Hepatocyte (in vitro differentiated cells): Measurements from ENCODE around the gene SEMA5A. TPM values are rescaled to one million over a fixed set of nuclear protein-coding genes. Genes with fewer than 3 reads are reported as not detected.

ENCODE experiments used
- DNase-seq: peaks from one replicate; pipeline ENCODE4 v3.0.0-alpha.2; 2016; ENCODE audit warnings: low spot score
- H2AFZ ChIP-seq: fragments of 200-600 bp; sonication (generic); 2 replicates; pipeline ENCODE4 v1.6.0; 2016; ENCODE audit warnings: antibody characterized with exemption, mild to moderate bottlenecking
- H3K27ac ChIP-seq: fragments of 200-600 bp; sonication (generic); 2 replicates; pipeline ENCODE4 v1.5.1; 2016; ENCODE audit warnings: mild to moderate bottlenecking
- H3K27me3 ChIP-seq: fragments of 200-600 bp; sonication (generic); 2 replicates; pipeline ENCODE4 v1.6.1; 2016
- H3K36me3 ChIP-seq: fragments of 200-600 bp; sonication (generic); replicated peaks from 2 replicates; pipeline ENCODE4 v1.5.1; 2016; ENCODE audit warnings: low read depth; ENCODE audit not compliant: insufficient read depth
- H3K4me1 ChIP-seq: fragments of 200-600 bp; sonication (generic); 2 replicates; pipeline ENCODE4 v1.5.1; 2016; ENCODE audit warnings: mild to moderate bottlenecking, moderate library complexity; ENCODE audit not compliant: insufficient read depth
- H3K4me2 ChIP-seq: fragments of 200-600 bp; sonication (generic); 2 replicates; pipeline ENCODE4 v1.6.0; 2016
- H3K4me3 ChIP-seq: fragments of 200-600 bp; sonication (generic); 2 replicates; pipeline ENCODE4 v1.5.1; 2016; ENCODE audit warnings: mild to moderate bottlenecking
- H3K79me2 ChIP-seq: fragments of 200-600 bp; sonication (generic); 2 replicates; pipeline ENCODE4 v1.6.0; 2017; ENCODE audit warnings: mild to moderate bottlenecking
- H3K9me2 ChIP-seq: fragments of 200-600 bp; sonication (generic); replicated peaks from 2 replicates; pipeline ENCODE4 v1.6.0; 2017; ENCODE audit warnings: mild to moderate bottlenecking; ENCODE audit not compliant: insufficient read depth
- H3K9me3 ChIP-seq: fragments of 200-600 bp; sonication (generic); 2 replicates; pipeline ENCODE4 v1.5.1; 2016; ENCODE audit warnings: low read depth, mild to moderate bottlenecking
- H4K20me1 ChIP-seq: fragments of 200-600 bp; sonication (generic); 2 replicates; pipeline ENCODE4 v1.6.0; 2016; ENCODE audit warnings: mild to moderate bottlenecking; ENCODE audit not compliant: insufficient read depth, poor library complexity, severe bottlenecking
- CTCF ChIP-seq: fragments of 200-600 bp; sonication (generic); IDR thresholded peaks from 2 replicates; pipeline ENCODE4 v1.5.1; 2016; ENCODE audit warnings: antibody characterized with exemption, mild to moderate bottlenecking; ENCODE audit not compliant: poor library complexity
- EZH2 ChIP-seq: fragments of 200-600 bp; sonication (generic); IDR thresholded peaks from 2 replicates; pipeline ENCODE4 v1.6.1; 2016; ENCODE audit warnings: antibody characterized with exemption, mild to moderate bottlenecking, borderline replicate concordance
- EZH2phosphoT487 ChIP-seq: fragments of 200-600 bp; sonication (generic); IDR thresholded peaks from one replicate; pipeline ENCODE4 v1.6.1; 2018; ENCODE audit warnings: antibody characterized with exemption, mild to moderate bottlenecking, low read depth, moderate library complexity; ENCODE audit not compliant: unreplicated experiment, severe bottlenecking
- WGBS: methylation state at CpG from one replicate; pipeline ENCODE4 v1.1.6; 2016; ENCODE audit warnings: low lambda C conversion rate; ENCODE audit errors: missing lambda C conversion rate; 5-methylcytosine and 5-hydroxymethylcytosine counted together
- polyA plus RNA-seq: library from polyadenylated mRNA; unstranded; fragments of >200 nt; fragmentation: Nextera tagmentation; extraction: Ambion mirVana; gene quantifications from 2 replicates; pipeline ENCODE4 v1.2.1, GENCODE V29; 2016
- total RNA-seq: library from RNA; depleted of rRNA; stranded (reverse); fragments of >200 nt; gene quantifications from 2 replicates; pipeline ENCODE4 v1.2.3, GENCODE V29; 2014

Gene SEMA5A
- total and polyA plus RNA-seq, 2 experiments from 2014 or later = 10.7 to 21.7 TPM

GRCh38 chr5:9373571-9373970 is 172.3 kb downstream of the SEMA5A start:
- Histone ChIP-seq H3K4me1 (peaks cover 6% of the 10 kb centered on the region), H3K27me3 (no peaks in the 10 kb centered on the region), H3K9me3 (no peaks in the 10 kb centered on the region), H4K20me1 (no peaks in the 10 kb centered on the region), H3K27ac (no peak overlapping the region), H3K4me3 (no peak overlapping the region), H2AFZ (no peak overlapping the region), H3K4me2 (no peak overlapping the region), H3K36me3 (no peaks in the 10 kb centered on the region), H3K9me2 (no peaks in the 10 kb centered on the region), H3K79me2 (no peaks in the 10 kb centered on the region)
- WGBS = 79% methylated on average over 2 of the region's 2 CpGs
- no peak for TF ChIP-seq CTCF
- no peak for DNase-seq

DNA sequence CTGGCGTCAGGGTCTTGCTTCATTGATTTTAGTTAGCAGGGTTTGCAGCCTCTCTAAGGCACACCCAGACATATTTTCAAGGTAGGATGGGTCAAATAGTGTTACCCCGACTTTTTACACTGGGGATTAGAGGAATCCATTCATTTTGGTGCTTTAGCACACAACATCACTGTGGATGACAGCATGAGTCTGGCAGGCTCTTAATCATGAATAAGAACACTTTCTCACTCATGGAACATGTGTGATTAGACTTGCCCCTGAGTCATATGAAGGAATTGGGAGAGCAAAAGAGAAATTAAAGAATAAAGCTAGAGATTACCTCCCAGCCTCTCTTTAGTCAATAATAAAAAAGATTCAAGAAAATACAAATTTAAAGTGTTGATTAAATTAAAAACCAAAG is 175.6 kb downstream of the SEMA5A start:
- no peaks in the 10 kb centered on the region for H4K20me1 ChIP-seq
- peaks cover 6% of the 10 kb centered on the region for H3K4me1 ChIP-seq
- TF ChIP-seq EZH2phosphoT487 = no peak
- TF ChIP-seq EZH2 = no peak
- TF ChIP-seq CTCF = no peak
- DNase-seq = no peak
- H3K27ac ChIP-seq = no peak overlapping the region
- no peak overlapping the region for H2AFZ ChIP-seq
- H3K79me2 ChIP-seq = no peaks in the 10 kb centered on the region
- H3K27me3 ChIP-seq = no peaks in the 10 kb centered on the region
- no peaks in the 10 kb centered on the region for H3K9me2 ChIP-seq
- no peaks in the 10 kb centered on the region for H3K36me3 ChIP-seq
- H3K4me2 ChIP-seq = no peak overlapping the region
- H3K4me3 ChIP-seq = no peak overlapping the region
- no peaks in the 10 kb centered on the region for H3K9me3 ChIP-seq
- WGBS = 98% methylated on average over 2 of the region's 2 CpGs

GRCh38 chr5:9365512-9365911 is 180.4 kb downstream of the SEMA5A start:
- Histone ChIP-seq H3K27me3 (no peaks in the 10 kb centered on the region), H3K9me2 (no peaks in the 10 kb centered on the region), H4K20me1 (no peaks in the 10 kb centered on the region), H3K4me3 (no peak overlapping the region), H3K27ac (no peak overlapping the region), H3K79me2 (no peaks in the 10 kb centered on the region), H3K4me2 (no peak overlapping the region), H3K36me3 (no peaks in the 10 kb centered on the region), H2AFZ (no peak overlapping the region), H3K4me1 (no peaks in the 10 kb centered on the region), H3K9me3 (no peaks in the 10 kb centered on the region)
- WGBS = 31% methylated on average over 1 of the region's 1 CpG
- TF ChIP-seq CTCF (no peak), EZH2 (no peak), EZH2phosphoT487 (no peak)
- no peak for DNase-seq

DNA sequence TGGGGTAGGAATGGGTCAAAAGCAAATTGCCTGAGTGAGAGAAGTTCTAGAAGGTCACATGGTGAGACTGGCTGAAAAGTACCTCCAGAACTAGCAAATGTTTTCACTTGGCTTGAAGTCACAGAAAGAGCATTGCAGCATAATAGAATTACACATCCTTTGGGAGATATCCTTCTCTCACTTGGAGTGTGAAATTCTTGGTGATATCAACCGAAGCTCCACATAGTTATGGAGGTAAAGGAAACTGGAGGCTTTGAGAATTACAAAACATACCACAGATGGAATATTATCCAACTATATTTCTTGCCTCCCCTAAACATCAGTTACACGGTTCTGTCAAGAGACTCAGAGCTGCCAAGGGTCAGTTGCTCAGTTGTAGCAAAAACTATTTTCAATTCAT is 182.4 kb downstream of the SEMA5A start:
- Histone ChIP-seq H3K9me3 (no peaks in the 10 kb centered on the region), H3K4me2 (no peak overlapping the region), H3K27ac (no peak overlapping the region), H3K4me1 (no peaks in the 10 kb centered on the region), H4K20me1 (no peaks in the 10 kb centered on the region), H3K27me3 (no peaks in the 10 kb centered on the region), H2AFZ (no peak overlapping the region), H3K36me3 (no peaks in the 10 kb centered on the region), H3K79me2 (no peaks in the 10 kb centered on the region), H3K4me3 (no peak overlapping the region), H3K9me2 (no peaks in the 10 kb centered on the region)
- no peak for DNase-seq
- WGBS = 82% methylated on average over 2 of the region's 2 CpGs
- TF ChIP-seq CTCF (no peak), EZH2 (no peak), EZH2phosphoT487 (no peak)
